HG02642 (cell line): ENCODE data around the gene ADAM12.
A peak's percentile ranks its signal among the peaks of the same experiment; 100 is the strongest.
"Not testable (repeated sequence)": the region's sequence is repeated elsewhere in the genome, so short reads cannot be mapped to it uniquely, and the experiment has no call there.

ENCODE experiments used
- ATAC-seq: cut with Tn5 transposase; IDR thresholded peaks from one replicate; pipeline ENCODE4 v1.9.1; 2021; ENCODE audit warnings: mild to moderate bottlenecking; ENCODE audit not compliant: unreplicated experiment, poor library complexity

ADAM12 gene

GRCh38 chr10:126197036-126197543 lies 191.2 kb downstream of the ADAM12 start:
- no peak for ATAC-seq

GRCh38 chr10:126196281-126196680 lies 192.0 kb downstream of the ADAM12 start:
- ATAC-seq: no peak

GRCh38 chr10:126191192-126191591 lies 197.1 kb downstream of the ADAM12 start:
- no peak for ATAC-seq

DNA sequence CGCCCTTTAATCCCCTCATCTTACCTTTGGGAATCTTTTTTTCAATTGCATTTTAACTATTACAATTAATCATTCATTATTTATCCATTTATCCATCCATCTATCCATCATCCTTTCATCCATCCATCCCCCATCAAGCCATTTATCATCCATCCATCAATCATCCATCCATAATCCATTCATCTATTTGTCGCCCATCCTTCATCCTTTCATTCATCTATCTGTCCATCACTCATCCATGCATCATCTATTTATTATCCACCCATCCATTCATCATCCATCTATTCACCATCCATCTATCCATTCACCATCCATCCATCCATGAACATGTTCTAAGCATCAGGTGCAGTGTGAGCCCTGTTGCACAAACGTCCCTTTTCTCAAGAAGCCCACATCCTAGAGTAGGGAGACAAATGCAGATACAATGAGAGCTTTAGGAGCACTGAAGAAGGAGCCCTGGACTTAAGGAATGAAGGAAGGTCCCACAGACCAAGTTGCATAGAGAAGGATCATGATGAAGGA lies 199.5 kb downstream of the ADAM12 start:
- ATAC-seq: no peak

- no peak for ATAC-seq
Observed at GRCh38 chr10:126187399-126187798, 200.9 kb downstream of the ADAM12 start.

DNA sequence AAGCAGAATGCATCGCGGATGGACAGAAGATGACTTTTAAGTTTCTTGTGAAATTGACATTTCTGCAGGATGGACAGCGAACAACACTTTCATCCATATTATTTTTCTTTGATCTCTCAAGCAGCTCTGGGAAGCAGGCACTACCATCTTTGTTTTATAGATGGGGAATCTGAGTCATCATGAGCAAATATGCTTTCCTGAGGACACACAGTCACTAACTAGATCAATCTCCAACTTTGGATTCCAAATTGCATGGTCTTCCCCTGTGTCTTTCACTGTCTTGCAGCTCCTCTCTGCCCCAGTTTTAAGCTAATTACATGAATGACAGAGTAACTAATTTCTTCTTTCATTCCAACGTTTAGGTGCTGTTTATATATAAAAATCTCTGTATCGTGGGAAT lies 201.5 kb downstream of the ADAM12 start:
- ATAC-seq: no peak

- no peak for ATAC-seq
Observed at GRCh38 chr10:126185676-126186447, 202.4 kb downstream of the ADAM12 start.

DNA sequence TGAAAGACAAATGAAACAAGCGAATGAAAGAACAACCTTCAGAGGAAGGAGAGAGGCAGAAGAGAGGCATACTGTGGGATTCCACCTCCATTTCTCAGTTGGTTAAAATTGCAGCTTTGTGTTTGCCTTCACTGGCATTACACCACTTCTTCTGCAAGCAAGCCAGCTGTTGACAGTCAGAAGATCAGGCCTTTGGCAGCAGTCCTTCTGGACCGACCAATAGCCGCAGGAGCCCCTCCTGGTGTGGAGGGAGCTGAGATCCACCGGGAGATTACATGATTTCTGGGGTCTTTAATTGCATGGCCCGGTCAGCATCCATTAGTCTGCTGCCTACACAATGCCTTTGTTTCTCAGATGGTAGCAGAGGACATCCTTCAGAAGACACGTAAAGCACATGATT lies 206.7 kb downstream of the ADAM12 start:
- ATAC-seq: no peak

DNA sequence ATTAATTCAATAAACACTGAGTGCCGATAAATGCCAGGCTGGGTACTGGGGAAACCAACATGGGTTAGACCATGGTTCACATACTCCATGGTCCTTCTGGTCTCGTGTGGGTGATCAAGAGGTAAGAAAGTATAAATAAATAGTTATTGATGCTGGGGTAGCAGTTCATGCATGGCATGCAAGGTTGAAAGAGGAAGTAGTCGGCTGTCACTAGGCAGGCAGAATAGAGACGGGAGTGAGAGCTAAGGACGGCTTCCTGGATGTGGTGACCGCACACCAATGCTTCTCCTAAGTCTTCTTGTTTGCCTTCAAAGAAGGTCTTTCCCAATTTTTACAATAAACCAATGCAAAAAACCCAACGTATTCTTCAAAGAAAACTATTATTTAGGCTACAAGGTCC lies 208.6 kb downstream of the ADAM12 start:
- peak; percentile 48 for ATAC-seq

DNA sequence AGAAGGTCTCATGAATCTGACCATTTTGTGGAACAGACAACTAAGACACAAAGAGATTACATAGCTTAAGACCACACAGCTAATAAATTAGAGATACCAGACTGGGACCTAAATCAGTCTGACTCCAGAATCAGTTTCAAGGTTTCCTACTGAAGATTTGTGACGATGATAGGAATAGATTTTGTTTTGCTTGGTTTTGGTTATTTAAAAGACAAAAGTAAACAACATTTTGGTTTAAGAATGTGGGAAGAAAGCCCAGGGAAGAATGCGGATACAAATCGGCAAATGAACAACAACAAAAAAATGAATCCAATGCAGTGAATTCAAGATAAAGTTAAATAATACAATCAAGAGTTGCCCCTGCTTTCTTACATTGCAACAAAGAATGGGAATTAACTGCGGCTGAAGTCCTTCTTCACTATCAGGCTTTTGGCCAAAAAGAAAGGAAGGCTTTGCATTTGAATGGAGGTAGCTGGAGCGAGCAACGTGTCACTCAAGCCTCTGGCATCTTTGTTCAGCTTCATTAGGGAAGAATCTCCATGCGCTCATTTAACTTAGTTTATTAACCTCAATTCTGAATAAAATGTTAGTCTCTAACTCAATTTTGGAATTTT lies 210.8 kb downstream of the ADAM12 start:
- ATAC-seq: no peak

GRCh38 chr10:126175641-126176262 lies 212.5 kb downstream of the ADAM12 start:
- ATAC-seq: no peak

DNA sequence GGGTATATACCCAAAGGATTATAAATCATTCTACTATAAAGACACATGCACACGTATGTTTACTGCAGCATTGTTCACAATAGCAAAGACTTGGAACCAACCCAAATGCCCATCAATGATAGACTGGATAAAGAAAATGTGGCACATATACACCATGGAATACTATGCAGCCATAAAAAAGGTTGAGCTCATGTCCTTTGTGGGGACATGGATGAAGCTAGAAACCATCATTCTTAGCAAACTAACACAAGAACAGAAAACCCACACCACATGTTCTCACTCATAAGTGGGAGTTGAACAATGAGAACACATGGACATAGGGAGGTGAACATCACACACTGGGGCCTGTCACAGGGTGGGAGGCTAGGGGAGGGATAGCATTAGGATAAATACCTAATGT lies 215.5 kb downstream of the ADAM12 start:
- not testable (repeated sequence) for ATAC-seq

- no peak for ATAC-seq
Observed at GRCh38 chr10:126171555-126171954, 216.7 kb downstream of the ADAM12 start.

DNA sequence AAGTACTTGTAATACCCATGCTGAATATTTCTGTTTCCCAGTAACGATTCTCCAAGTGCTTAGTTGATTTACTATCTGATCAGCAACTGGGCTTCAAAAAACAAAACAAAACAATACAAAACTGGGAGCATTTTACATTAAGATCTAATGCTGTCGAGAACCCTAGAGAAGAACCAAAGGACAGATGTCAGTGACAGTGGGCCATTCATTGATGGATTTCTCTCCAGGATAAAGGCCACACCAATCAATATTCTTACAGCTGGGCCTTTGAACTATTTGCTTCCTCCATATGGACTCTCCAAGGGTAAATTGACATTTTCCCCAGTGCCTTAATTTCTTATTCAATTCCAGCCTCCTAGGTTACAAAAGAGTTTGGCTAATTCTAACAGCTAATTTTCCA lies 217.5 kb downstream of the ADAM12 start:
- ATAC-seq: no peak

DNA sequence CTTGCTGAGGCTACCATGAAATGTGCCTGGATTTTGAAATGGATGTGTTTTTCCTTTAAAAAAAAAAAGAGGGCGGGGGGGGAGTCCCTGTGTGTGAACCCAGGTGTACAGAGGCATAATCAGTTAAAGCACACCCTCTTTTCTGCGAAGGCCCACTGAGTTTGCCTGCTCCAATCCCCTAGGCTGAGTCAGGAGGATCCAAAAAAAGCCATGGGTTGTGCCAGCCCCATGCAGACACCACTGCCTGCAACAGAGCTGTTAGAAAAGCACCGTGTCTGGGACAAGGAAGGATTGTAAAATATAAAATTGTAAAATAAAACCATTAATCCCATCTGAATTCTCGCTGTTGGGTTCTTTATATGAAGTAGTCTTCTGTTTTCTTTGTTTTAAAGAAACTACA lies 217.9 kb downstream of the ADAM12 start:
- no peak for ATAC-seq

DNA sequence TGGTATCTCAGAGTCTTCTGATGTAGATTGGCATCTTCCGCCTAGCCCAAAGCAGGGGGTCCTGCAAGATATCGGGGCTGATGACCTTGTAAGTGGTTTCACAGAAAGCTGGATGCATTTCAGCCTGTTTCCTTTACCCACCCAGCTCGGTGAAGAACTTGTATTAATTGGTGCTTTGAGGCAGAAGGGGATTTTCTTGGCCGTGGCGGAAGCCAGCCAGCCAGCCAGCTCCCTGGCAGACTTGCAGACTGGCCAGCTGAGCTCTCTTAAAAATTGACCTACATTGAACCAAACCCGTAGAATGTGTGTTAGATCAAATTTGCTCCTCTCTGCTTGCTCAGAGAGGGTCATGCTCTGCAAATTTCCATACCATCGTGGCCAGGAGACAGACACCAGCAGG lies 218.4 kb downstream of the ADAM12 start:
- no peak for ATAC-seq

GRCh38 chr10:126166797-126167196 lies 221.5 kb downstream of the ADAM12 start:
- ATAC-seq: no peak

DNA sequence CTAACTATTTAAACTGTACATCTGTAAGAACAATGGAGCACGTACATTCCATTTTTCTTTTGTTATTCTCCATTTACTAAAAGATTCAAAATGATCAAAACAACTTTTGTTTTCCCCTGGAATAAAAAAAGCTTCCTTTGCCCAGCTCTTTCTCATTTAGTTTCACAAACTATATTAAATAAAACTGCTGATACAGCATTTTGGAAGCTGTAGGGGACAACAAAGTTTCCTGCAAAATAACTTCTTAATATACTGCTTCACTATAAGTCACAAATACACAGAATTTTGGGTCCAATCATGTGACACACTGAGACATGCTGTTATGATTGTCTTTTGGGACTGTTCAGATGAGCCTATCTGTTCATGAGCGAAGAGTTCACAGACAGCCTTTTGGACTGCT lies 222.4 kb downstream of the ADAM12 start:
- ATAC-seq: no peak

DNA sequence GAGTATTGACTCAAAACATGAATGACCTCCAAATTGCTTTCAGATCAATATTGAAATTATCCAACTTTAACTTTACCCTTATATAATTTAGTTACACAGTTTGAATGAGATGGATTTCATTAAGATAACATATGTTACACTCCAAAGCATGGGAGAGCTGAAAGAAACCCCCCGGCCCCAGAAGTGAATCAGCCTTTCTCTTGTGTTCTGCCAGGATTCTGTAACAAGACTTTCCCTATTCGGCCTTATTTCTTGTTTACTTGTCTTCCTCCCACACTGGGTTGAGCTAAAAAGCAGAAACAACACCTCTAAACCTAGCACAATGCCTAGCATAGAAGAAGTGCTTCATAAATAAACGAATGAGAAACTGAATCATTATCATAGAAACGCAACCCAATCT lies 224.8 kb downstream of the ADAM12 start:
- no peak for ATAC-seq

- no peak for ATAC-seq
Observed at GRCh38 chr10:126161691-126162090, 226.6 kb downstream of the ADAM12 start.

DNA sequence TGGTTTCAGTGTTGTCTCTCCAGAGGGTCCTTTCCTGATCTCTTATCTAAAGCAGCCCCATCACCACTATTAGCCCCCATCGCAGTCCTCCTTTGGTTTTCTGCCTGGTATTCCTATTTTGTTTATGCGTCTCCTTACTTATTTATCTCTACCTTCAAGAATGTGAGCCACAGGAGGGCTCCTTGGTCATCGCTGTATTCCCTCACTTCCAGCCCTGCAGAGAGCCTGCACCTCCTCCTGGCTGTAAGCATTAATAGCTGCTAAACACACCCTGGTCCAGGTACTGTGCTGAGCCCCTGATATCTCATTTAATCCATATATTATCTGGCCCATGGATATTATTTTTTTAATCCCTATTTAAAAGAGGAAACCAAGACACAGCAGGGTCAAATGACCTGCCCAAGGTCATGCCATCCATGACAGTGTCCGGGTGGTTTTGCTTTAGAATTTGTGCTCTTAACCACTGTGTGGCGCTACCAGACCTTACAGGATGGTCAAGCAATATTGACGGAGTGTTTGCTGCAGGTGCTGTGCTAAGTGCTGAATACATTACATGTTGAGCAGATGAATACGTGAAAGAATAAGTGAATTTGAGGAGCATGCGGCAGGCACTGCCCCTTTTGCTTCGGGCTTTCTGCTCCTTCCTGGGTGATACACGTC lies 227.2 kb downstream of the ADAM12 start:
- no peak for ATAC-seq
